ENCODE measurements around the gene WASHC2A.
"Not testable (repeated sequence)": the region's sequence is repeated elsewhere in the genome, so short reads cannot be mapped to it uniquely, and the experiment has no call there.

WASHC2A gene

GRCh38 chr10:50067546-50068351, at the start of gene WASHC2A:
TSS of gene WASHC2A (plus strand) at chr10:50067954. CDS start at chr10:50068006, 52 bp downstream.
- peak; percentile 44 for DNase-seq

DNA sequence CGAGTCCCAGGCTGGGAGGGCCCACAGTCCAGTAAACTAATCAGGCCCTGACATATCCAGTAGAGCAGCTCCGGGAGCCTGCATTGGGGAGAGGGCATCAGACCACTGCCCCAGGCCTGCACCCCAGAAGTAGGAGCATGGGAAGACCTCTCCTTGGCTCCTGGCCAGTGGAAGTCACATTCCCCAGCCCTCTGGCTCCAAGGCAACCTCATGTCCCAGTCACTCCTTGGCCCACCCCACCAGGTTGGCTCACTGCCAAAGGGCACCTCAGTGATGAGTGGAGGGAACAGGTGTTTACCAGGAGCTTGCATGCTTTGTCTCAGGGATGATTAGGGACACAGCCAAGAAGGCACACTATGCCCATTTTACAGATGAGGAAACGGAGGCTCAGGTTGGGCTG, 48.5 kb upstream of the WASHC2A start:
- not testable (repeated sequence) for DNase-seq

DNA sequence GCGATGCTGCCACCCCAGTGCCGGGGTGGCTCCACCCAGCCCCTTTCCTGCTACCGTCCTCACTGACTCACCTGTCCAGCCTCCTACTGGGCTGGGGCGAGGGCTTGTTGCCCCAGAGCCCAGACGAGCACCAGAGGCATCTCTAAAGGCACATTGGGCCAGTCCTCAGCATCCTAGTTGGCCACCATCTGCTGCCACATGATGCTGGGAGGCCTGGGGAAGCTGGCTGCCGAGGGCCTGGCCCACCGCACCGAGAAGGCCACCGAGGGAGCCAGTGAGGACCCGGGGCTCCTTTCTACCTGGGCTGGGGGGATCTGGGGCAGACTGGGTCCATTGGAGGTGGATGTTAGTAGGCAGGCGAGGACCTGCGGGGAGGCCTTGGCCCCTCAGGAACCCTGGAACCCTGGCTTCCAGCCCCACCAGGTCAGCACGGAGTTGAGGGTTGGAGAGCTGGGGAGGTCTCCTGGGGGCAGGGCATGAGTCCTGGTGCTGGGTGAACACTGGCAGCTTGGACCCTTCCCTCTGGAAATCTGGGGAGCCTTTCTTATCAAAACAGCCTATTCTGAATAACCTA, 47.2 kb upstream of the WASHC2A start:
- not testable (repeated sequence) for DNase-seq

GRCh38 chr10:50021646-50022045, 46.1 kb upstream of the WASHC2A start:
- no peak for DNase-seq

DNA sequence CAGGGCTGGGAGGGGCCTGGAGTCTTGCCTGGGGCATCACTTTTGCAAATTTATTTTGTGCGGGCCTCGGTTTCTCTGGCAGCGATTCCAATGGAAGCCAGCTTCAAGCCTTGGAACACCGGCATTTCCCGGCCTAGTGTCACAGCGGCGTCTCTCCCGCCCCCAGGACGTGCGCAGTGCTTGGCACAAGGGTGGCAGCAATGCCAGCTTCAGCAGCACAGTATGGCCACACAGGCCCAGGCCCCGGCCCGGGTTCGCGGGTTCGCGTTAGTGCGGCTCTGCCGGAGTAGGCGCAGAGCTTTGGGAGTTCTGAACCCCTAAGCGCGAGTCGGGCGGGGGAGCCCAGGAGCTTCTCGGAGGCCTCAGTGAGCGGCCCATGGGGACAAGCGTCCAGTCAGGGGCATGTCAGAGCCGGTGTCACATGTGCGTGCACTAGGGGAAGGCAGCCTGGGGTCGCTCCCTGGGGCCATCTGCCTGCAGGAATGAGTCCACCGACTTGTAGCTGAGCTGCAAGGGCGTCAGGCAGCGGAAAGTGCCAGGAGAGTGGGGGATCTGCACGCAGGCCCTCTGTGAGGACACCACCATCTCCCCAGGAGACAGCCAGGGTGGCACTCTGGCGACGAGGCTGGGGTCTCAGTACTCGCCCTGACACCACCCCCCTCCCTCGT, 42.9 kb upstream of the WASHC2A start:
- DNase-seq, result not testable (repeated sequence)

- DNase-seq, result no peak
Measured at GRCh38 chr10:50025627-50026026, 42.1 kb upstream of the WASHC2A start.

DNA sequence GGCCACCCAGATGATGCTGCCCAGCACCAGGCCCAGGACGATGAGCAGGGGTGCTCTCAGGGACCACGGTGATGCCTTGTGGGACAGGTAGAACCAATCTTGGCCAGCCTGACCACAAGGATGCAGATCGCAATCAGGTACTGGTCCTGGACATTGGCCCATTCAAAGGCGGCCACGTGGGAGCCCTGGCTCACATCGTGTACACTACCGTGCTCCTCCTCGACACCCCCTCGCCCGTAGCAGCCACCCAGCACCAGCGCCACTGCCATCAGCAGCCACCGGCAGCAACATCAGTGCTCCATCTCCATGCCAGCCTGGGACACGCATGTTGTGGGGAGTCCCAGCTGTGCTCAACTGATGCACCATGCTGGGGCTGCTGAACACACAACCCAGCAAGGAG, 40.6 kb upstream of the WASHC2A start:
- no peak for DNase-seq

- DNase-seq, result no peak
Measured at GRCh38 chr10:50033481-50033880, 34.3 kb upstream of the WASHC2A start.

- not testable (repeated sequence) for DNase-seq
Measured at GRCh38 chr10:50035337-50035736, 32.4 kb upstream of the WASHC2A start.

DNA sequence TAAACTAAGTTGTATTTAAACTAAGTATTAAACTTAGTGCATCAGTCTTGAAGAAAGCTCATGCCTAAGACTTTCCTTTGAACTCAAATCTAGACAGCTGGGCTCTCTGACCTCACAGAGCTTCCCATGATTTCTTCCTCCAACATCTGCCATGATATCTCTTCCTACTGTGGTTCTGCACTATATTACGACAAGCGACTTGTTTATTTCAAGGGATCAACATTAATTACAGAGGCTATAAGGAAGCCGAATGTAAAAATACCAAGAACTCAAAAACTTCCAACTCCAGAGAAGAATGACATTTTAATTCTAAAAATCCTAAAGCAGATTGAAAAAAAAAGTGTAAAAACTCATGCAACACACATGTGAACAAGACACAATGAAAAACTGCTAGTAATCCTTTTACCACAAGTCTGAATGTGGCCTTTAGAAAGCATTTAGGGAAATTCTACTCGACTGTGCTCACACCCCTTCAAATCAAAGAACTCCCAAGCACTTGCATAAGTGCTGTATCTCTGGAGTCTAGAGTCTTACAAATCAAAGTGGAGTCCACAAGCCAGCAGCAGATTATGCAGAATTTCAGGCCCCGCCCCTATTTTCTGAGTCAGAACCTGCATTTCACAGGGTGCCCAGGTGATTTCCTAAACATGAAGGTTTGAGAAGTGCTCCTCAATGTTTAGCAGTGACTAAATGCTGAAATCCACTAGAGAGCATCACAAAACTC, 22.7 kb upstream of the WASHC2A start:
- no peak for DNase-seq

DNA sequence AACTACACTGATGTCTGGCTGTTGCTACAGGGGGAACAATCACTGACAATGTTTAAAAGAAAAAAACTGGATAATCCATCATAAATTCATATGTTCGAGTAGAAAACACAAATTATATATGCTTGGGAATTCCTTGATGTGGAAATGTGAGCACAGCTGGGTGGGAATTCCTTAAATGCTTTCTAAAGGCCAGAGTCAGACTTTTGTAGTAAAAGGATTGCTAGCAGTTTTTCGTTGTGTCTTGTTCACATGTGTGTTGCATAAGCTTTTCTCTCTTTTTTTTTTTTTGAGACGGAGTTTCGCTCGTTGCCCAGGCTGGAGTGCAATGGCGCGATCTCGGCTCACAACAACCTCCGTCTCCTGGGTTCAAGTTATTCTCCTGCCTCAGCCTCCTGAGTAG, 21.3 kb upstream of the WASHC2A start:
- not testable (repeated sequence) for DNase-seq

DNA sequence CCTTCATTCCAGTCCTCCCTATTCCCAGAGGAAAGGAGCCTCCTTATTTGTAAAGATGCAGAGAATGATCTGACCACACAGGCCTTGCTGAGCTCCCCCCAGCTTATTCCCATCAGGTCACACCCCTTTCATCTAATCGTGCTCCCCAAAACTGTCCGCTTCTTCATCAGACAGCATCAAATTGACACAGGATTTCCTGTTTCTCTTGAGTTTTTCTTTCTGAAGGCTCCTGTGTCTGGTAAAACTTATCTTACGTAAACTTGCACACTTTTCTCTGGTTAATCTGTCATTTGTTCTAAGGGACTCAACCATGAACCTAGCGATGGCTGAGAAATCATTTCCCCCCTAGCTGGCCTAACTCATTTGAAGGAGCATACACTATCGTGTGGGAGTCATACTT, 20.2 kb upstream of the WASHC2A start:
- not testable (repeated sequence) for DNase-seq

- not testable (repeated sequence) for DNase-seq
Measured at GRCh38 chr10:50051995-50052660, 15.6 kb upstream of the WASHC2A start.

- not testable (repeated sequence) for DNase-seq
Measured at GRCh38 chr10:50052778-50053376, 14.9 kb upstream of the WASHC2A start.

- not testable (repeated sequence) for DNase-seq
Measured at GRCh38 chr10:50055494-50056292, 12.1 kb upstream of the WASHC2A start.

DNA sequence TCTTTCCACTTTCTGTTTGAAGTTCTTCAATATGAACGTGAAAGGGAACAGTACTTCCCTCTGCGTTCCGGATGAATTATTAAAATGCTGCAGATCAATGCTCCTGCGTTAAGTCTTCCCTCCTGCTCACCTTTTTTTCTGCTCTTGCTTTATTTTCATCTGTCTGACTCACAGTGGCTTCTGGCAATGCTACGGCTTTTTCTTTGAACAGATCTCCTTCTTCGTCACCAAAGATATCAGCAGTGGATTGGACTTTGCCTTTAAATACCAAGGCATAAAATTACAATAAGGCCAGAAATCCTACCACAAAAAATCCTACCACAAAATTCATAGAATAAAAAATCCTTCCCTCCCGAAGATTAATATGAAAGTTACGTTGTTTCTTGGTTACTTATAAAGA, 11.1 kb upstream of the WASHC2A start:
- DNase-seq, result not testable (repeated sequence)

DNA sequence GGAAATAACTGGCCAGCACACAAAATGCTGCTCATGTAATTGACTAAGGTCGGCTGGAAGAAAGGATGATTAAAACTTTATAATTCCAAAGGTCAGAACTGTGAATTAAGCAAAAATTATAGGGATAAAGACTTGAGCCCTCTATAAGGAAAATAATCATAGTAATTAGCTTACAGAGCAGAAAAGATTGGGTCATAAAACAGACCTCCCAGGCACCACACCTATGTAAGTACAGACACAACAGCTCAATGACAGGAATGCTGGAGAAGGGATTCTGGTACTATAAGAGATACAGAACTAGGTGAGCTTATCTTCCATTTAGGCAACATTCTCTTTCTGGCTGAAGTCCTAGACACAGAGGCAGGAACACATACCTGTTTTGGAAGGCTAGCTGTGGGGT, 9.0 kb upstream of the WASHC2A start:
- peak; percentile 49 for DNase-seq

- not testable (repeated sequence) for DNase-seq
Measured at GRCh38 chr10:50059946-50060345, 7.8 kb upstream of the WASHC2A start.

GRCh38 chr10:50061548-50061947, 6.2 kb upstream of the WASHC2A start:
- DNase-seq, result not testable (repeated sequence)

DNA sequence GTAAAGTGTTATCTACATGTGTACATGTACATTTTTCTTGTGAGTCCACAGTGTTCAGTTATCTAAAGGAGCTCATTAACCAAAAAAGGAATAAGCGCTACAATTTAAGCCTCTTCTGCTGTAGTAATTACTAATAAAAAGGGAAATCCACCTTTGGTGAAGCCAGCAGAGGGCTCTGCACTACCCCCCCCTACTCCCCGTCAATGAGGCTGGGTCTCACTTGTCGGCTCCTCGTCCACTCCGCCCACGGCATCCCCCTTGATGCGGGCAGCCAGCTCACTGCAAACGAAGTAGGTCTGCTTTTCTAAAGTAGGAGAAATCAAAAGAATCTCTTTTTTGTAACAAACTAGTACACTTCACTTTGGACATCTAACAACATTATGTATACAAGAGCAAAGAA, 4.7 kb upstream of the WASHC2A start:
- no peak for DNase-seq

DNA sequence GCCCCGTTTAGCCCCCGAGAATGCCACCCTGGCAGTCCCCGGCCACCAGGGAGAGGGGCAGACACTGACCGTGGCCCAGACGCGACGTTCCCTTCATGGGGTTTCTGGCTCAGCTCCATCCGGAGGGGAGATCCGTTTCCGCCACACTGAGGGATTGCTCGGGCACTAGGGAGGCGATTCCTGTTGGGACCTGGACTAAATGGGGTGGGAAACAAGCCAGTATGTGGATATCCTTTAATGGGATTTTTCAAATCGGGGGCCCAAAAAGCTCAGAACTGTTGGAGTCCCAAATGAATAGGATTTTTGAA, 552 bp downstream of the WASHC2A start:
- DNase-seq, result not testable (repeated sequence)
